ENCODE measurements around the gene PIK3C2G. TPM values are rescaled to one million over a fixed set of nuclear protein-coding genes. Genes with fewer than 3 reads are reported as not detected.
"Not testable (repeated sequence)": the region's sequence is repeated elsewhere in the genome, so short reads cannot be mapped to it uniquely, and the experiment has no call there.

Gene PIK3C2G
- total RNA-seq, 2 donors from 2014 or later, result not detected

GRCh38 chr12:18646286-18646890 lies 385.1 kb downstream of the PIK3C2G start:
- Mint-ChIP-seq H3K9me3 (peaks cover 19 to 21% of the 10 kb centered on the region in 2 donors), H3K36me3 (no peaks in the 10 kb centered on the region), H3K27ac (no peak overlapping the region)
- DNase-seq (ENCODE audit: low spot score in 2 of 2) (no peak), ATAC-seq (no peak)

GRCh38 chr12:18651525-18651924 lies 390.2 kb downstream of the PIK3C2G start:
- ATAC-seq (no peak), DNase-seq (ENCODE audit: low spot score in 2 of 2) (no peak)
- no peaks in the 10 kb centered on the region for H3K36me3 Mint-ChIP-seq
- peaks cover 18 to 21% of the 10 kb centered on the region in 2 donors for H3K9me3 Mint-ChIP-seq
- H3K27ac Mint-ChIP-seq, result no peak overlapping the region

- peaks cover 18 to 32% of the 10 kb centered on the region in 2 donors for H3K9me3 Mint-ChIP-seq
- no peak for ATAC-seq
These were observed 391.3 kb downstream of the PIK3C2G start for GRCh38 chr12:18652596-18652995.

GRCh38 chr12:18653465-18653864 lies 392.1 kb downstream of the PIK3C2G start:
- Mint-ChIP-seq H3K27ac (no peak overlapping the region), H3K9me3 (peaks cover 24 to 38% of the 10 kb centered on the region in 2 donors), H3K36me3 (no peaks in the 10 kb centered on the region)
- DNase-seq (ENCODE audit: low spot score in 2 of 2) (no peak), ATAC-seq (no peak)

More at GRCh38 chr12:18652596-18652995, 391.3 kb downstream of the PIK3C2G start:
- DNase-seq (ENCODE audit: low spot score in 2 of 2), result no peak
- Mint-ChIP-seq H3K27ac (no peak overlapping the region), H3K36me3 (no peaks in the 10 kb centered on the region)

- Mint-ChIP-seq H3K9me3 (peaks cover 22 to 27% of the 10 kb centered on the region in 2 donors), H3K27ac (no peak overlapping the region), H3K36me3 (no peaks in the 10 kb centered on the region)
- no peak for ATAC-seq
- DNase-seq (ENCODE audit: low spot score in 2 of 2), result no peak
These were observed 394.0 kb downstream of the PIK3C2G start for GRCh38 chr12:18655351-18655750.

GRCh38 chr12:18658179-18658578 lies 396.9 kb downstream of the PIK3C2G start:
- ATAC-seq, result no peak
- no peak for DNase-seq (ENCODE audit: low spot score in 2 of 2)
- Mint-ChIP-seq H3K27ac (no peak overlapping the region), H3K36me3 (no peaks in the 10 kb centered on the region), H3K9me3 (peaks cover 29% of the 10 kb centered on the region in 2 donors)

- no peak overlapping the region for H3K27ac Mint-ChIP-seq
- DNase-seq (ENCODE audit: low spot score in 2 of 2), result no peak
- peaks cover 28 to 34% of the 10 kb centered on the region in 2 donors for H3K9me3 Mint-ChIP-seq
- no peaks in the 10 kb centered on the region for H3K36me3 Mint-ChIP-seq
- ATAC-seq, result no peak
These were observed 397.5 kb downstream of the PIK3C2G start for GRCh38 chr12:18658829-18659228.

- H3K27ac Mint-ChIP-seq, result no peak overlapping the region
- H3K9me3 Mint-ChIP-seq, result peaks cover 18% of the 10 kb centered on the region in 2 donors
- H3K36me3 Mint-ChIP-seq, result no peaks in the 10 kb centered on the region
- no peak for DNase-seq (ENCODE audit: low spot score in 2 of 2)
- ATAC-seq, result no peak
These were observed 414.8 kb downstream of the PIK3C2G start for GRCh38 chr12:18676141-18676540.

- DNase-seq (ENCODE audit: low spot score in 2 of 2) (no peak), ATAC-seq (no peak)
- peaks cover 18% of the 10 kb centered on the region in 2 donors for H3K9me3 Mint-ChIP-seq
- H3K27ac Mint-ChIP-seq, result no peak overlapping the region
- H3K36me3 Mint-ChIP-seq, result no peaks in the 10 kb centered on the region
These were observed 415.8 kb downstream of the PIK3C2G start for GRCh38 chr12:18676996-18677588.

- no peak overlapping the region for H3K27ac Mint-ChIP-seq
- no peaks in the 10 kb centered on the region for H3K36me3 Mint-ChIP-seq
- DNase-seq (ENCODE audit: low spot score in 2 of 2), result no peak
- H3K9me3 Mint-ChIP-seq, result peaks cover 3 to 6% of the 10 kb centered on the region in 2 donors
- no peak for ATAC-seq
These were observed 420.5 kb downstream of the PIK3C2G start for GRCh38 chr12:18681818-18682217.

GRCh38 chr12:18683327-18684013 lies 422.2 kb downstream of the PIK3C2G start:
- peaks cover 3 to 6% of the 10 kb centered on the region in 2 donors for H3K9me3 Mint-ChIP-seq
- DNase-seq (ENCODE audit: low spot score in 2 of 2) (no peak), ATAC-seq (no peak)
- H3K36me3 Mint-ChIP-seq, result no peaks in the 10 kb centered on the region
- no peak overlapping the region for H3K27ac Mint-ChIP-seq

- Mint-ChIP-seq H3K9me3 (peaks cover 3 to 6% of the 10 kb centered on the region in 2 donors), H3K36me3 (no peaks in the 10 kb centered on the region), H3K27ac (no peak overlapping the region)
- DNase-seq (ENCODE audit: low spot score in 2 of 2) (no peak), ATAC-seq (no peak)
These were observed 423.1 kb downstream of the PIK3C2G start for GRCh38 chr12:18684430-18684829.

GRCh38 chr12:18689771-18690170 lies 428.5 kb downstream of the PIK3C2G start:
- no peak for DNase-seq (ENCODE audit: low spot score in 2 of 2)
- ATAC-seq, result no peak
- Mint-ChIP-seq H3K9me3 (peaks cover 20% of the 10 kb centered on the region in 2 donors), H3K36me3 (no peaks in the 10 kb centered on the region), H3K27ac (no peak overlapping the region)

- DNase-seq (ENCODE audit: low spot score in 2 of 2) (no peak), ATAC-seq (no peak)
- Mint-ChIP-seq H3K27ac (no peak overlapping the region), H3K9me3 (peaks cover 20 to 21% of the 10 kb centered on the region in 2 donors), H3K36me3 (no peaks in the 10 kb centered on the region)
These were observed 429.3 kb downstream of the PIK3C2G start for GRCh38 chr12:18690653-18691052.

GRCh38 chr12:18693986-18694385 lies 432.7 kb downstream of the PIK3C2G start:
- H3K36me3 Mint-ChIP-seq; H3K27ac Mint-ChIP-seq; DNase-seq (ENCODE audit: low spot score in 2 of 2); ATAC-seq: not testable (repeated sequence)
- peaks cover 21 to 27% of the 10 kb centered on the region in 2 donors for H3K9me3 Mint-ChIP-seq

- no peak for ATAC-seq
- H3K27ac Mint-ChIP-seq, result no peak overlapping the region
- H3K9me3 Mint-ChIP-seq, result peaks cover 12 to 19% of the 10 kb centered on the region in 2 donors
These were observed 435.8 kb downstream of the PIK3C2G start for GRCh38 chr12:18696971-18697602.

More at GRCh38 chr12:18696971-18697602, 435.8 kb downstream of the PIK3C2G start:
- no peaks in the 10 kb centered on the region for H3K36me3 Mint-ChIP-seq
- no peak for DNase-seq (ENCODE audit: low spot score in 2 of 2)
